Right renal cortex interstitium (tissue), 3 donors: Measurements from ENCODE around the gene HNRNPH1. TPM values are rescaled to one million over a fixed set of nuclear protein-coding genes. Genes with fewer than 3 reads are reported as not detected.
A peak's percentile ranks its signal among the peaks of the same experiment; 100 is the strongest.

Experiments
- DNase-seq, 3 donors: peaks; one replicate each; pipeline ENCODE4 v3.0.0-alpha.2; 2013; ENCODE audit warnings: low read depth in 3 of 3, low spot score in 2 of 3
- polyA plus RNA-seq, 3 donors: library from polyadenylated mRNA; unstranded; fragments of 120-200 nt; gene quantifications; one replicate each; pipeline ENCODE4 v1.2.1, GENCODE V29; 2013; ENCODE audit not compliant: insufficient read length in 3 of 3

HNRNPH1 gene
- polyA plus RNA-seq, 3 donors: 834 to 1,008 (median 916) TPM

DNA sequence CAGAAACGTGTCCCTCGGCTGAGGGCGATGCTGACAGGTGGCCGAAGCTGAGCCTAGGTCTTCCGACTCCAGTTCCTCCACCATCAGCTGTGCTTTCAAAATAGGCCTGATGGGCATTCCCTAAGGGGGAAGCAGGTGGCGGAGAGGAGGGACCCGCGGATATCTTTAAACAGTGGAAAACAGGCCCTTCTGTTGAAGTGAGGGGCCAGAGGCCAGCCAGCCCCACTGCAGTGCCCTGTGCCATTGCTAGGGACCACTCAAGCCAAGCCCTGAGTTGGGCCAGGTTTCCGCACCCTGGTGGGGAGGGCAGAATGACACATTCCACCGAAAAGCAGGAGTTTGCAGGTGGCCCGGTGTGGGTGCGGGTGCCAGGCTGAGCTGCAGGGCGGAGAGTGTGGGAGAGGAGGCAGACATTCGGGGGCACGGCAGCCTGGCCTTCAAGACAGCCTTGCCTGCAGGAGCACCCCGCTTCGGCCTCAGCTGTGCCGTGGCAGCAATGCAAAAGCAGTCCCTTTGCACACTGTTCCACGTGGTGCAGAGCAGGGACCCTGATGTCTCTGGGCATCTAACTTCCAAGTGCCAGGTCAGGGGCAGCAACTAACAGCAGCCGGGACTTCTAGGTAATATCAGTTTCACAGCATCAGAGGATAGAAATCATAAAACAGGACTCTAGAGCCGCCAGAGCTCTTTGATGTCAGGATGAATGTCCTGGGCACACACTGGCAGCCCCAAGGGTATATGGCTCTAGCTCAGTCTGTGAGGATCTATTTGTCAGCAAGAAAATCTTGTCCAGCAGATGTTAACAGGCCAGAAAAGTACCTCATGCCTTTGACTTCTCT lies 17.2 kb downstream of the HNRNPH1 start:
- no peak for DNase-seq

DNA sequence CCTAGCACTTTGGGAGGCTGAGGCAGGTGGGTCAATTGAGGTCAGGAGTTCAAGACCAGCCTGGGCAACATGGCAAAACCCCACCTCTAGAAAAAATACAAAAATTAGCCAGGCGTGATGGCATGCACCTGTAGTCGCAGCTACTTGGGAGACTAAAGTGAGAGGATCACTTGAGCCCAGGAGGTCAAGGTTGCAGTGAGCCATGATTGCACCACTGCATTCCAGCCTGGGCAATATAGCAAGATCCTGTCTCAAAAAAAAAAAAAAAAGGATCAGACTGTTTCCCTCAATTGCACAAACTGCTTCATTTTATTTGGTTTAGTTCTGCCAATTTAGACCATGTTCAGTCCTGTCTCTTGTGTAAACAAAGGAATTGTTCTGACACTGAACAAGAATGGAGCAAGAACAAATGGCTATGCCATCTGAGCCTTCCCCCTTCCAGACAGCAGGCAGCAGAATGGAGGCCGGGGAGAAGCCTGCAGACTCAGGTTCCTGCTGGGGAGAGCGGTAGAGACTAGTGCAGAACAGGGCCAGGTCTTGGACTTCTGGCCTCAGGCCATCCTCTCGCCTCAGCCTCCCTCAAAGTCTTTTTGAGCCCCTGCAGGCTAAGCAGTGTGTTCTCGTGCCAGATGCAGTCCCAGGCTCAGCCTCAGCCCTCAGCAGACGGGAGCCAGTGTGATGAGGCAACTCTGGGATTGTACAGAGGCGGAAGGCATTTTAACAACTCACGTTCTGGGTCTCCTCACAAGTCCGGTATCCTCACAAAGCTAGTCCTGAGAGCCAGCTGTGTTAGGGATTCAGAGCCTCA lies 18.2 kb downstream of the HNRNPH1 start:
- no peak for DNase-seq

DNA sequence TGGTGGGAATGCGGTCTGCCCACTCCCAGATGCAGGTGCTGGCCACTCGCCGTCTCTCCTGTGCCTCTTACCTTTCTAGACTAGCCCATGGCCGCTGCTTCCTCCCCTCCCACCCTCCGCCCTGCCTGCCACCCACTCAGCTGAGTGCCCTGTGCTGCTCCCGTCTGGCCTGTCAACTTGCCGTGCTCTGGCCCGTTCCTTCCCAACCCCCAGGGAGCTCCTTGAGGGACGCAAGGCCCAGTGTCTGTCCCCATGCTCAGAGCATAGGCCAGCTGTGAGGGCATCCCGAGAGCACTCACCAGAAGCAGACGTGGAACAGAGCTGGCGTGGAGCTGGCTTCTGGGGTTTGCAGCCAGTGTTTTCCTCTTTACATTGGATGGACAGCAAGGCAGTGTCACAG lies 20.2 kb downstream of the HNRNPH1 start:
- DNase-seq: no peak

DNA sequence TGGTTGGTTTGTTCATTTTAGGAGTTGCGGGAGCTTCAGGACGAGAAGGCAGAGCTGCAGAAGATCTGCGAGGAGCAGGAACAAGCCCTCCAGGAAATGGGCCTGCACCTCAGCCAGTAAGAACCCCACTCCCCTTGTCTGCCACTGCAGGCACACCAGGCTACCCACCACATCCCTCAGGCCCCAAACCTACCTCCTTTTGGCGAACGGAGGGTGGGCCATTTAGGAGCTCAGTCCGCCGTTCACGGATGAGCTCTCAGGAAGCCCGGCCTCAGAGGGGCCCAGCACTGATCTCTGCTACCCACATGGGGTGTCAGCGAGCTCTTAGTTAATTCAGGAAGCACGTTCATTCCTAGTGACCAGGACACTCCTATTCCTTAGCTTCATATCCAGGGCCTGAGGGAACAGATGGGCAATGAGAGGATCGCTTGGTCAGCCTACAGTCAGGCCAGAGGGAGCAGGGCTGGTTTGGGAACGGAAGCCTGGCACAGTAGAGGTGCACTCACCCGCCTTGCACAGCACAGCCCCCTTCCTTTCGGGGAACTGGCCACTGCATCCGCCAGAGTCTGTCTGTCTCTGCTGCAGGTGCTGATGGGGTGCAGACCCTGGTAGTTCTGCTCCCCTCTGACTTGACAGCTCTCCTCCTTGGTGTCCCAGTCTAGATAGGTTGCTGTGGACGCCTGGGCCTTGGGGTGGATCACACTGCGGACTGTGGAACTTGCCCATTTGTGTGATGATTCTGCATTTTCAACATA lies 21.4 kb downstream of the HNRNPH1 start:
- no peak for DNase-seq

DNA sequence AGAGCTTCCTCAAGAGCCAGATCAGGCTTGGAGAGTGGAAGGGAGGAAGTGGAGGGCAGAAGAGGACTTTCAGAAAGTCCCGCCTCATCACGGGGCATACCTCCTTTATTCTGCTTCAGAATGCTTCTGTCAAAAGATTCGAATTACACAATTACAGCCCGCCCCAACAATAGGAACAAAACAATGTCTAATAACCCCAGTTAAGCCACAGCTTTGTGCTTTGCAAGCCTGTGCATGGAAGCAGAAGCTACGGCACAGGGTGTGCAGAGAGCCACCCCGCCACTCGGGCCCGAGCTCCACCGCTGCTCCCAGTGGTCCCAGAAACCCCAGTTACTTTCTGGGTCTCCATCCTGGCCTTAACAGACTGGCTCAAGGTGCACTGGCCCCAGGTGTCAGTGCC lies 23.5 kb downstream of the HNRNPH1 start:
- no peak for DNase-seq

DNA sequence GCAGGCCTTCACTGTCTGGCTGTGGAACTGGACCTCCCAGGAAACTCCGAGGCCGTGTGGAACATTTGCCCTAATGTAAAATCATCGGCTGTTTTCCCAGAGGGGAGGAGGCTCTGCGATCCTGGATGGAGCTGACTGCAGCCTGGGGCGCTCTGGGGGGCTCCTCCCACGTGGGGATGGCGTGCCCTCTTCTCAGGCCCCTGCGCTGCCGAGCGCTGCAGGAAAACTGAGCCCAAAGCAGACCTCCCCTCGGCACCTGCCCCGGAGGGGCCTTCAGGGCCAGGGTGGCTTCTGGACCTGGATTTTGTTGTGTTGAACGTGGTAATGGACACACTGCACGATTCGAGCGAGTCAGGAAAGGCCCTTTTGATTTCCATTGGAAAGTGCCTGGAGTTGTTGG lies 23.9 kb downstream of the HNRNPH1 start:
- no peak for DNase-seq

DNA sequence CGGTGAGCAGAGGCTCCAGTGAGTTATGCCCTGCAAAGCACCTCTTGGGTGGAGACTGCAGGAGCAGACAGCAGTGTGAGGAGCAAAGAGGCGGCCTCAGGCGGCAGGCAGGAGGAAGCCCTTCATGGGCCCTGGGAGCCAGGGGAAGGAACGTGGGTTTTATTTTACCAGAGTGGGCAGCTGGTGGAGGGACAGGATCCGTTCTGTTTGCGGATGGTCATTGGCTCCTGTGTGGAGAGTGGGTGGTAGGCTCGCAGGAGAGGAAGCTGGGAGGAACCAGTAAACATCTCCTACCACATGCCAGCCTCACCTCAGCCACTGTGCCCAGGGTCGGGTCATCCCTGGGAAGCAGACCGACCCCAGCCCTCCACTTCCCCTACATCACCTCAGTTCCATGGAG lies 24.4 kb downstream of the HNRNPH1 start:
- DNase-seq: no peak

DNA sequence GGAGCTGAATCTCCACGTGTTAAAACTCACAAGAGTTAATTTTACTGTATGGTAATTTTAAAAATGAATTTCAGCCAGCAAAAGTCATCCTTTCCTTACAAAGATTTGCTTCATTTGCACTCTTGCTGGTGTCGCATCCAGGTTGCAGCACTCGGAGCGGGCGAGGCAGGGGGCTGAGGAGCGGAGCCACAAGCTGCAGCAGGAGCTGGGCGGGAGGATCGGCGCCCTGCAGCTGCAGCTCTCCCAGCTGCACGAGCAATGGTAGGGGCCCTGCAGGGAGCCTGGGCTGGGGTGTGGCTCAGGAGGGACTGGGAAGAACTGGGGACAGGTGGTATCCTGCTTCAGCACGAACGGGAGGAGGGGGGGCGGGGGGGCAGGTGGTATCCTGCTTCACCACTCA lies 27.1 kb downstream of the HNRNPH1 start:
- no peak for DNase-seq

DNA sequence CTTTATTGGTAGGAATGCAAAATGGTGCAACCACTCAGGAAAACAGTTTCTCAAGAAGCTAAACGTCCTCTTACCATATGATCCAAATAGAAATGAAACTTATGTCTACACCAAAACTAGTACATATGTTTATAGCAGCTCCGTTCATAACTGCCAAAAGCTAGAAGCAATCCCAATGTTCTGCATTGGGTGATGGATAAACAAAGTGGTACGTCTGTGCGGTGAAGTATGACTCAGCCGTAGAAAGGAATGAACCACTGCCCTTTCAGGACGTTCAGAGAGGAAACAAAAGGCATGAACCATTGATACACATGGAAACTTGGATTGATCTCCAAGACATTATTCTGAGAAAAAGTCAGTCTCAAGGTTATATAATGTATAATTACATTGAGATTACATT lies 27.6 kb downstream of the HNRNPH1 start:
- no peak for DNase-seq

DNA sequence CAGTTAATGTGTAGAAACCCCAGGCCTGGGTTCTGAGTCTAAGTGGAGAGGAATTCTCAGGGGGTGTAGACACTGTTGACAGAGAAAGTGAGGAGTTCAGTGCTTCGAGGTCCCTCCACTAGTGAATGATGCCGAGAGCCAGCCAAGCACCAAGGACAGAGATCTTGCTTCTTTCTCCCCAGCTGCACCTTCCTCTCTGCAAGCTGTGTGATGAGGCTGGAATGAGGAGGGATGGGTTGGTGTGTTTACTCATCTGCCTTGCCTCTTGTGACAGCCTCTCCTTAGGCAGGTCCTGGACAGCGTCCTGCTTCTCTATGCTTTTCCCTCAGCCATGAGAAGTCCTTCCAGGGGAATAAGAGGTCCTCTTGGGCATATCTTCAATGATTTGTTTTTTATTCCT lies 35.3 kb downstream of the HNRNPH1 start:
- DNase-seq: no peak

DNA sequence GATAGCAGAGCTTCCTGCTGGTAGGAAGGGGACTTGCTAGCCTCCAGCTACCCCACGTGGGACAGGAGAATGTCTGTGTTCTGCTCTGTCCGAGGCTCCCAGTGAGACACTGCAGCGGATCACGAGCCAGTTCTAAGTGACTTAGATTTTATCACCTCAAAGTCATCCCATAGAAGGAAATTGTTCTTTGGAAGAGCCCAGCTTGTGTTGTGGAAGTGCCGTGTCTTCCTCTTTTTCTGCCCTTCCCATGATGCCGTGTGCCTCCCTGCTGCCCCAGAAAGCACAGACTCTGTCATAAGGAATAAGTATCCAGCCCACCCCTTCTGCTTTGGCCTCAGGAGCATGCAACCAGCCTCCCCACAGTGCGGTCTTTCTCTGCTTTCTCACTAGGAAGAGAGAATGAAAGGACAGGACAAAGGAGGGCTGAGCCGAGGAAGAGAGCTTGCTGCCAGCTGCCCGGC lies 37.5 kb downstream of the HNRNPH1 start:
- no peak for DNase-seq

DNA sequence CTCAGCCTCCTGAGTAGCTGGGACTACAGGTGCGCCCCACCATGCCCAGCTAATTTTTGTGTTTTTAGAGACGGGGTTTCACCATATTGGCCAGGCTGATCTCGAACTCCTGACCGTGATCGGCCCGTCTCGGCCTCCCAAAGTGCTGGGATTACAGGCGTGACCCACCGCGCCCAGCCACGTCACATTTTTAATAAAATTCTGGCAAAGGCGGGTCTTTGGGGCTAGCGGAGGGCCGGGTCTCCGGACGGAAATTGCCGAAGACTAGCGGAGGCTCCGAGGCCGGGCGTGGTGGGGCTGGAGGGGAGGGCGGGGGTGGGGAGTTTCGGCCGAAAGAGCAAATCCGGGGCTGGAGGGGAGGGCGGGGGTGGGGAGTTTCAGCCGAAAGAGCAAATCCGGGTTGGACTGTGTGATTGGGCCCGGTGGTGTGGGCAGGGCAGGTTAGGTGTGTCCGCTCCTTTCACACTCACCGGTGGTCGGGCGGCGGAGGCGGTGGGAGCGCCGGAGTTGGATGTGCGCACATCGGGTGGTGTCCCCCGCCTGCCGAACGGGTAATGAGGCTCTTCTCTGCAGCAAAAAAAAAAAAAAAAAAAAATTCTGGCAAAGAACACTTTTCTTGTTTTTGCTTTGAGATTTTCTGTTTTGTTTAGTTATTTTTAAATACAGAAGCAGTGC lies 46.0 kb downstream of the HNRNPH1 start:
- DNase-seq: no peak

DNA sequence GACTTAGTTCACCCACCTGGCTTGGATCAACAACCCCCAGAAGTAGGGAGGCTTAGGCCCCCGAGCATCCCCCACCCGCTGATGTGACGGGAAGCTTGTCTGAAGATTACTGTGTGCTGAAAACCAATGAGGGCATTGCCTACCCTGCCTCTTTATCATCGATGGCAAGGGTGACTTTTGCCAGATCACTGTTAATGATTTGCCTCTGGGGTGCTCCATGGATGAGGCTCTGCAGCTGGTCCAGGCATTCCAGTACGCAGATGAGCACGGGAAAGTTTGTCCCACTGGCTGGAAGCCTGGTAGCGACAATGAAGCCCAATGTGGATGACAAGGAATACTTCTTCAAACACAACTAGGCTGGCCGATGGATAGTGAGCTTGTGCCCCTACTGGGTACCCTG lies 51.1 kb downstream of the HNRNPH1 start:
- DNase-seq: no peak

DNA sequence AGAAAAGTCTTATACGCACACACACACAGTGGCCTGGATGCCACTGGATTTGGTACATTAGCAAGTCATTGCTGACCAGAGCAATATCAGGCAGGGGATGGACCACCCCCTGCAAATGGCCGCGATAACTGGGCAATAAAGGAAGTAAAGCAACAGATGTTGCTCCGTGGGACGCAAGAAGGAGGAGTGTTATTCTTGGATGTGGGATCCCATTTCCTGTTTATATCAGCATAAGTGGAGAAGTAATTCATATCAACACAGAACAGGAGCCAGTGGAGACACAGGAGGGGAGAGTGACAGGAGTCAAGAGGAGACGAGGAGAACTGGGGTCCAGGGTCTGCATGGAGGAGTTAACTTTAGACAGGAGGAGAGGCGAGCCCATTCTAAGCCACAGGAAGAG lies 54.8 kb downstream of the HNRNPH1 start:
- peak in 1 of 3 donors; percentile 15 for DNase-seq

DNA sequence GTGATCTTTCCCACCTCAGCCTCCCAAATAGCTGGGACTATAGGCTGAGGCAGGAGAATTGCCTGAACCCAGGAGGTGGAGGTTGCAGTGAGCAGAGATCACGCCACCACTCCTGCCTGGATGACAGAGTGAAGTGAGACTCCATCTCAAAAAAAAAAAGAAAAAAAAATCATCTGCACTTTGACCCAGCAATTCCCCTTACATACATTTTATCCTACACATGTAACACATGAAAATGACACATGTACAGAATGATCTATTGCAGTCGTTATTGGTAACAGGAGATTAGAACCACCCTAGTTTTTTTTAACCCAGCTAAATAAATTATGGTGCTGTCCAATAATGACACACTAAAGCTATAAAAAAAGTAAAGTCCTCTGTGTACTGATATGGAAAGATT lies 58.9 kb downstream of the HNRNPH1 start:
- no peak for DNase-seq

Other genes with a start within 250 kb of the HNRNPH1 start
- gene RUFY1, start 73.1 kb downstream of the HNRNPH1 start, polyA plus RNA-seq: 10 to 100 TPM; 90.3 to 99.8 (median 90.4) TPM
- under 1 TPM; 0.28 to 0.65 (median 0.33) TPM for gene CBY3, start 57.4 kb upstream of the HNRNPH1 start, polyA plus RNA-seq
- 100 to 1,000 TPM; 577 to 669 (median 627) TPM for gene CANX, start 75.3 kb upstream of the HNRNPH1 start, polyA plus RNA-seq
- 10 to 100 TPM; 35.6 to 39.5 (median 38.1) TPM for gene MAML1, start 109.2 kb upstream of the HNRNPH1 start, polyA plus RNA-seq
- 1 to 10 TPM; 2.0 to 2.6 (median 2.3) TPM for gene LTC4S, start 170.3 kb upstream of the HNRNPH1 start, polyA plus RNA-seq
- gene MGAT4B, start 183.2 kb upstream of the HNRNPH1 start, polyA plus RNA-seq: 100 to 1,000 TPM; 171 to 187 (median 176) TPM
- gene SQSTM1, start 197.2 kb upstream of the HNRNPH1 start, polyA plus RNA-seq: 10 to 100 TPM; 85.1 to 96.5 (median 86.4) TPM
- gene MRNIP, start 235.1 kb upstream of the HNRNPH1 start, polyA plus RNA-seq: 10 to 100 TPM; 27.2 to 29.8 (median 29.1) TPM